22Rv1 (cell line): Measurements from ENCODE around the gene SELENOT.

ENCODE experiments used
- CTCF ChIP-seq: fragments of 450-650 bp; IDR thresholded peaks from 2 replicates; pipeline ENCODE4 v1.5.1; 2017; ENCODE audit warnings: mild to moderate bottlenecking
- ZFX ChIP-seq: fragments of 450-650 bp; IDR thresholded peaks from 2 replicates; pipeline ENCODE4 v1.6.1; 2017; ENCODE audit warnings: antibody characterized with exemption, borderline replicate concordance

GRCh38 chr3:150623945-150624344 lies 20.8 kb downstream of the SELENOT start:
- TF ChIP-seq CTCF (no peak), ZFX (no peak)
